Measurements from ENCODE around the gene DOCK9. TPM values are rescaled to one million over a fixed set of nuclear protein-coding genes. Genes with fewer than 3 reads are reported as not detected.
A peak's percentile ranks its signal among the peaks of the same experiment; 100 is the strongest.

Gene DOCK9
- total RNA-seq, 4 donors from 2014 or later, result 127 to 191 (median 154) TPM

DNA sequence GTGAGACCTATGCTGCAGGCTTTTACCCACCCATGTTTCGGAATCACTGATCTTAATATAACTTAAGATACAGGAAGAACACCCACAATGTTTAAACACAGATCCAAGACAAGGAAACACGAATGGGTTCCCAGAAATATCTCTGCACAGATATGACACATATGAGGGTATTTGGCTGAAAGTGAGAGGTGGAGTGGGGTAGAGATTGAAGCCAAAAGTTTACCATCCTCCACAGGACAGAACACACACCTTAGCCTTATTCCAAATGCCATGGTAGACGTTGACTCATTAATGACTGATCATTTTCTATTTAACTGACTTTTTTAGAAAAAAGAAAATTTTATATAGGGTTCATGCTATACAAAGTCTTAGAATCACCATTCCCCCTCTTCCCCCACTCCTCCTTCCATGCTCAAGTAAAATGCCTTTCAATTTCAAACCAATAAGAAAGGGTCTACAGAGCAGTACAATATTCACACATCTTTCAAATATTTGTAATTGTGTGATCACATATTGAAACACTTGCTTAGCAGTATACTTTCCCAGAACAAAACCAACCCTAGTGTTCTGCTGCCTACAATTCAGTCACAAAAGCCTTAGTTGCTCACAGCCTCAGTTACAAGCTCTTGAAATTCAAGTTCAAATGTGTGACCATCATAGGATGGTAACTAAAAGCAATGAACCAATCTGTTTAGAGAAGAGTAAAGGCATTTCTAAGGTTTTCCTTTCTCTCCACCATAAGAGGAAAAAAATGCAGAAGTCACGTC is 11.8 kb upstream of the DOCK9 start:
- DNase-seq (ENCODE audit: extremely low spot score), result no peak
- intact Hi-C loops (cut with DNase I), result no loop called here
- Histone ChIP-seq H3K36me3 (no peaks in the 10 kb centered on the region), H3K4me3 (no peak overlapping the region), H3K27me3 (no peaks in the 10 kb centered on the region), H3K9me3 (no peaks in the 10 kb centered on the region), H3K4me1 (peaks cover 6 to 50% (median 40%) of the 10 kb centered on the region in 4 donors), H3K27ac (replicated peaks in 1 of 4) (no peak overlapping the region)
- TF ChIP-seq POLR2AphosphoS5 (IDR thresholded peaks at IDR 0.05), result no peak
- no peak for TF ChIP-seq EP300 (IDR thresholded peaks at IDR 0.05)
- TF ChIP-seq, protein P1, sequence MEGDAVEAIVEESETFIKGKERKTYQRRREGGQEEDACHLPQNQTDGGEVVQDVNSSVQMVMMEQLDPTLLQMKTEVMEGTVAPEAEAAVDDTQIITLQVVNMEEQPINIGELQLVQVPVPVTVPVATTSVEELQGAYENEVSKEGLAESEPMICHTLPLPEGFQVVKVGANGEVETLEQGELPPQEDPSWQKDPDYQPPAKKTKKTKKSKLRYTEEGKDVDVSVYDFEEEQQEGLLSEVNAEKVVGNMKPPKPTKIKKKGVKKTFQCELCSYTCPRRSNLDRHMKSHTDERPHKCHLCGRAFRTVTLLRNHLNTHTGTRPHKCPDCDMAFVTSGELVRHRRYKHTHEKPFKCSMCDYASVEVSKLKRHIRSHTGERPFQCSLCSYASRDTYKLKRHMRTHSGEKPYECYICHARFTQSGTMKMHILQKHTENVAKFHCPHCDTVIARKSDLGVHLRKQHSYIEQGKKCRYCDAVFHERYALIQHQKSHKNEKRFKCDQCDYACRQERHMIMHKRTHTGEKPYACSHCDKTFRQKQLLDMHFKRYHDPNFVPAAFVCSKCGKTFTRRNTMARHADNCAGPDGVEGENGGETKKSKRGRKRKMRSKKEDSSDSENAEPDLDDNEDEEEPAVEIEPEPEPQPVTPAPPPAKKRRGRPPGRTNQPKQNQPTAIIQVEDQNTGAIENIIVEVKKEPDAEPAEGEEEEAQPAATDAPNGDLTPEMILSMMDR (IDR thresholded peaks at IDR 0.05), result no peak
- no peak for TF ChIP-seq POLR2A (IDR thresholded peaks at IDR 0.05; ENCODE audit: low read depth)
- 89% methylated on average over 4 of the region's 4 CpGs for WGBS

DNA sequence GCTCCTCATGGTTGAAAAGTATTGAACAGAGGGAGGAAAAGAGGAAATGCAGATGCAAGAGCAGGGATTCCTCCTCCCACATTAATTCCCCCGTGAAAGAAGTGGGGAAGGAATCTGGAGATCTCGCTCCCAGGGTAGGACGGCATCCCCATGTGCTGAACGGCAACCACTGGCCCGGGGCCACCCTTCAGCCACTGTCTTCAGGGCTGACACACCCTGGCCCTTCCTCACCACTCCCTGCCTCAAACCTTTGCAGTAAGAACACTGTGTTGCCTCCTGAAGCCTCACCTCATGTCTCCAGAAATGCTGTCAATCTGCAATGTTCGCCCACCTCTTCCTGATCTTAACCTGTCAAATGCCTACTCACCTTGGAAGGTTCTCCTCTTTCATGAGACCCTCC is 10.9 kb upstream of the DOCK9 start:
- no peak for TF ChIP-seq POLR2AphosphoS5 (IDR thresholded peaks at IDR 0.05)
- TF ChIP-seq, protein P1 (IDR thresholded peaks at IDR 0.05), result no peak
- intact Hi-C loops (cut with DNase I), result no loop called here
- Histone ChIP-seq H3K9me3 (no peaks in the 10 kb centered on the region), H3K4me1 (peaks cover 6 to 57% (median 46%) of the 10 kb centered on the region in 4 donors), H3K27ac (replicated peaks in 1 of 4) (peak overlapping the region in 1 of 4 donors; percentile 15), H3K4me3 (no peak overlapping the region), H3K36me3 (no peaks in the 10 kb centered on the region), H3K27me3 (no peaks in the 10 kb centered on the region)
- WGBS, result 75% methylated on average over 6 of the region's 6 CpGs
- no peak for DNase-seq (ENCODE audit: extremely low spot score)

DNA sequence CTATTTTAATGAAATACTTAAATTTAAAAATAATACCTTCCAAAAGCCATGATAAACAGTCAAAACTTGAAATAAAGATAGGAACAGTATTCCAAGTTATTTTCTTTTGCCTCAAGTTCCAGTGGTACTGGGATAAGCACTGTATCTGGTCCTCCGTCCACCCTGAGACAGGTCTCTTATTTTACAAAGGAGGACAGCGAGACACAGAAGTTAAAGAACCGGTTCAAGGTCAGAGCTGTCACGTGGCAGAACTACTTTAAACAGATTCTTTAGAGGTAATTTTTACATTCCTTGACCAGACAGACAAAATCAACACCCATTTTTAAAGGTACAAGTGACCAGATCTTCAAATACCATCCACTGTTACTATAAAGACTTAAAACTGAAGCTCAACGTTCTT is 10.4 kb upstream of the DOCK9 start:
- H3K36me3 ChIP-seq, result no peaks in the 10 kb centered on the region
- H3K27ac ChIP-seq (replicated peaks in 1 of 4), result peak overlapping the region in 1 of 4 donors; percentile 15
- no peak overlapping the region for H3K4me3 ChIP-seq
- DNase-seq (ENCODE audit: extremely low spot score), result no peak
- no peaks in the 10 kb centered on the region for H3K9me3 ChIP-seq
- H3K27me3 ChIP-seq, result no peaks in the 10 kb centered on the region
- TF ChIP-seq POLR2AphosphoS5 (IDR thresholded peaks at IDR 0.05) (no peak), POLR2A (IDR thresholded peaks at IDR 0.05; ENCODE audit: low read depth) (no peak), EP300 (IDR thresholded peaks at IDR 0.05) (no peak)
- TF ChIP-seq, protein P1 (IDR thresholded peaks at IDR 0.05), result no peak
- intact Hi-C loops (cut with DNase I), result no loop called here
- WGBS, result 46% methylated on average over 5 of the region's 5 CpGs
- peaks cover 6 to 62% (median 49%) of the 10 kb centered on the region in 4 donors for H3K4me1 ChIP-seq

DNA sequence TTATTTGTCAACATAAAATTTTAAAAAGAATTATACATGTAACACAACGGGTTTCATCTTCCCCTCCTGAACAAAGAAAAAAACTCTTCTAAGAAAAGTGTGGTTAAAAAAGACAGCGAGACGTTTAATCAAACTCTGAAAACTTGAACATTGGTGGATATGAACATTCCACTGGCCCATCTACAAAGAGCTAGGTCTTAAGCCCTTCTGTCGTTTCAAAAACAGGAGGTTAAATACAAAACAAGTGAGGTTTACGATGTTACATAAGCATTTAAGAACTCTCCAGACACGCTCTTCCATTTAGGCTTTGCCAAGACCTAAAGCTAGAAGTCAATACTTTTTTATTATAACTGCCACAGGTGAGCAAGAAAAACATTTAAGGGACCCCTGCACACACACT is 9.4 kb upstream of the DOCK9 start:
- TF ChIP-seq POLR2A (IDR thresholded peaks at IDR 0.05; ENCODE audit: low read depth) (no peak), EP300 (IDR thresholded peaks at IDR 0.05) (no peak), POLR2AphosphoS5 (IDR thresholded peaks at IDR 0.05) (no peak)
- TF ChIP-seq, protein P1 (IDR thresholded peaks at IDR 0.05), result no peak
- H3K9me3 ChIP-seq, result no peaks in the 10 kb centered on the region
- H3K27me3 ChIP-seq, result no peaks in the 10 kb centered on the region
- no peak overlapping the region for H3K4me3 ChIP-seq
- no peak for DNase-seq (ENCODE audit: extremely low spot score)
- H3K36me3 ChIP-seq, result no peaks in the 10 kb centered on the region
- H3K27ac ChIP-seq (replicated peaks in 1 of 4), result peak overlapping the region in 2 of 4 donors; percentile 11 to 22
- 79% methylated on average over 6 of the region's 6 CpGs for WGBS
- intact Hi-C loops (cut with DNase I), result no loop called here
- H3K4me1 ChIP-seq, result peaks cover 6 to 72% (median 52%) of the 10 kb centered on the region in 4 donors

Data from esophagus muscularis mucosa (tissue), 4 donors.